Measurements from ENCODE around the gene NHLH1. TPM values are rescaled to one million over a fixed set of nuclear protein-coding genes. Genes with fewer than 3 reads are reported as not detected.
A peak's percentile ranks its signal among the peaks of the same experiment; 100 is the strongest.

NHLH1 gene
- total and polyA plus RNA-seq, 10 of the 15 experiments (the other 5 are each of a cell fraction or from before 2014, with no cell fraction given): 0.22 to 0.98 (median 0.43) TPM; not detected in 1

- FAIRE-seq (no peak), DNase-seq (ENCODE audit: low read depth, low spot score) (no peak), ATAC-seq (peak; percentile 82)
- intact Hi-C loops (cut with micrococcal nuclease; ENCODE audit: unreplicated experiment): no loop called here
- CTCF ChIA-PET: interaction anchor here (0.6 to 7.0 kb wide), 18 partner anchors 8 to 263 kb away, joined by 3 to 98 read pairs (median 3); no protein-coding TSS in a partner anchor
- SMC1A ChIA-PET (ENCODE audit: uncharacterized antibody, unreplicated experiment): interaction anchor here (0.9 to 3.3 kb wide), 9 partner anchors 8 to 252 kb away, joined by 3 to 16 read pairs (median 3); no protein-coding TSS in a partner anchor
- Histone ChIP-seq H3K27me3 (replicated peaks in 1 of 2; ENCODE audit: control insufficient read depth in 2 of 2, insufficient read depth in 2 of 2, low read length in 1 of 2) (no peaks in the 10 kb centered on the region), H3K79me2 (ENCODE audit: control insufficient read depth, insufficient read depth, low read length) (no peaks in the 10 kb centered on the region; the same call in 1 of the 2 replicates), H3K36me3 (ENCODE audit: control insufficient read depth in 2 of 2, insufficient read depth in 2 of 2, low read length in 1 of 2) (peaks cover 43 to 52% of the 10 kb centered on the region in 2 experiments), H3K4me1 (ENCODE audit: control insufficient read depth, insufficient read depth, low read length) (no peaks in the 10 kb centered on the region), H3K4me3 (no peak overlapping the region), H3K9me3 (replicated peaks; ENCODE audit: control insufficient read depth, insufficient read depth, low read length) (no peaks in the 10 kb centered on the region), H3K4me2 (ENCODE audit: control insufficient read depth, insufficient read depth) (no peak overlapping the region), H3K9ac (ENCODE audit: control insufficient read depth, insufficient read depth, low read length) (no peak overlapping the region), H4K20me1 (ENCODE audit: control insufficient read depth, insufficient read depth) (no peaks in the 10 kb centered on the region), H2AFZ (ENCODE audit: control insufficient read depth, low read depth, low read length) (no peak overlapping the region), H3K27ac (ENCODE audit: control insufficient read depth, insufficient read depth) (no peak overlapping the region)
- no TSS peak for BruUV-seq (replicated peaks)
- 86% methylated on average over 5 of the region's 5 CpGs for WGBS (ENCODE audit: insufficient coverage, insufficient replicate concordance, low lambda C conversion rate, missing lambda C conversion rate)
- POLR2A ChIA-PET: interaction anchor here (0.5 to 2.3 kb wide), 4 partner anchors 8 to 623 kb away, joined by 3 to 8 read pairs (median 4); no protein-coding TSS in a partner anchor
- RAD21 ChIA-PET (ENCODE audit: unreplicated experiment): interaction anchor here (1.6 to 2.3 kb wide), 3 partner anchors 20 to 161 kb away, joined by 4 to 8 read pairs (median 4); no protein-coding TSS in a partner anchor
- in situ Hi-C loops (cut with MboI): no loop called here
- TF ChIP-seq ZZZ3 (IDR thresholded peaks at IDR 0.05; ENCODE audit: control insufficient read depth, insufficient read length, low read depth): no peak
- TF ChIP-seq CUX1 (IDR thresholded peaks at IDR 0.05; ENCODE audit: insufficient replicate concordance, low read depth, low read length): no peak
- TF ChIP-seq CTCF (IDR thresholded peaks at IDR 0.05 in 2 of 3, conservative IDR thresholded peaks at IDR 0.05 in 1 of 3; ENCODE audit: control insufficient read depth in 2 of 3, extremely low read depth in 1 of 3, insufficient read depth in 1 of 3, low read depth in 3 of 3, low read length in 3 of 3): peak; percentile 29 to 55 (median 55)
- TF ChIP-seq E2F8 (IDR thresholded peaks at IDR 0.05; ENCODE audit: low read depth, partially characterized antibody): no peak
- TF ChIP-seq POU2F2 (IDR thresholded peaks at IDR 0.05; ENCODE audit: borderline replicate concordance, low read depth, low read length): no peak
- TF ChIP-seq STAT3 (IDR thresholded peaks at IDR 0.05; ENCODE audit: low read depth, low read length): no peak
- no peak for TF ChIP-seq ZBTB11 (CRISPR knock-in tag; IDR thresholded peaks at IDR 0.05)
- TF ChIP-seq SMC3 (IDR thresholded peaks at IDR 0.05; ENCODE audit: borderline replicate concordance, low read length): peak; percentile 31; the same call in 1 of the 2 replicates
Measured at GRCh38 chr1:160354388-160354985, 12.4 kb upstream of the NHLH1 start.
